Astrocyte of the cerebellum (primary cell): ENCODE data around the gene SNX14.
"Not testable (repeated sequence)": the region's sequence is repeated elsewhere in the genome, so short reads cannot be mapped to it uniquely, and the experiment has no call there.

Experiments used
- DNase-seq: peaks from one replicate; pipeline ENCODE4 v3.0.0-alpha.2; 2011; ENCODE audit warnings: low read depth
- H3K4me3 ChIP-seq: 2 replicates; pipeline ENCODE4 v1.5.1; 2011; ENCODE audit warnings: mild to moderate bottlenecking, low read depth, low read length, moderate library complexity
- CTCF ChIP-seq: IDR thresholded peaks from 2 replicates; pipeline ENCODE4 v1.5.1; 2012; ENCODE audit warnings: low read length, low read depth, moderate library complexity, mild to moderate bottlenecking; ENCODE audit errors: missing control alignments
- in situ Hi-C: cut with HindIII; loops from 2 replicates; pipeline ENCODE4 v1.10.0; 2017; ENCODE audit warnings: low sequenced_read_pairs

The SNX14 gene

GRCh38 chr6:85585741-85586140, 7.9 kb downstream of the SNX14 start:
- no peak for DNase-seq
- no peak for TF ChIP-seq CTCF
- in situ Hi-C loops = no loop called here
- no peak overlapping the region for H3K4me3 ChIP-seq

- in situ Hi-C loops, DNase-seq: not testable (repeated sequence)
These were observed 10.8 kb downstream of the SNX14 start for GRCh38 chr6:85582832-85583231.

GRCh38 chr6:85581572-85581971, 12.1 kb downstream of the SNX14 start:
- in situ Hi-C loops = no loop called here
- no peak for TF ChIP-seq CTCF
- no peak overlapping the region for H3K4me3 ChIP-seq
- DNase-seq = no peak

More at GRCh38 chr6:85582832-85583231, 10.8 kb downstream of the SNX14 start:
- not testable (repeated sequence) for H3K4me3 ChIP-seq

- no peak for TF ChIP-seq CTCF
- H3K4me3 ChIP-seq = no peak overlapping the region
- DNase-seq = peak; percentile 27
- in situ Hi-C loops = no loop called here
These were observed 12.8 kb downstream of the SNX14 start for GRCh38 chr6:85580878-85581267.

- no peak for DNase-seq
- in situ Hi-C loops = no loop called here
- TF ChIP-seq CTCF = no peak
- H3K4me3 ChIP-seq = no peak overlapping the region
These were observed 13.4 kb downstream of the SNX14 start for GRCh38 chr6:85580118-85580877.

- H3K4me3 ChIP-seq = no peak overlapping the region
- TF ChIP-seq CTCF = no peak
- no peak for DNase-seq
- in situ Hi-C loops = no loop called here
These were observed 14.1 kb downstream of the SNX14 start for GRCh38 chr6:85579581-85579980.

GRCh38 chr6:85576476-85576875, 17.2 kb downstream of the SNX14 start:
- in situ Hi-C loops = no loop called here
- TF ChIP-seq CTCF = no peak
- H3K4me3 ChIP-seq = no peak overlapping the region
- no peak for DNase-seq
